Adrenal gland (tissue), 12 donors: Measurements from ENCODE around the gene MATK. TPM values are rescaled to one million over a fixed set of nuclear protein-coding genes. Genes with fewer than 3 reads are reported as not detected.
A peak's percentile ranks its signal among the peaks of the same experiment; 100 is the strongest.

Source experiments
- DNase-seq, 7 donors: peaks; one replicate each; pipeline ENCODE4 v3.0.0-alpha.2; 2019 to 2020
- H3K27ac ChIP-seq, 5 donors: fragments of 200-600 bp; sonication (generic) in 4 of 5; 1 replicate in 3 of 5; 2 replicates in 2 of 5; pipeline versions ENCODE4 v1.5.1 to v1.8.0; 2016 to 2020; ENCODE audit warnings: mild to moderate bottlenecking in 1 of 5
- H3K27me3 ChIP-seq: fragments of 200-600 bp; 2 replicates; pipeline ENCODE4 v1.8.0; 2021
- H3K36me3 ChIP-seq, 2 donors: fragments of 200-600 bp; replicated peaks in 1 of 2; 1 replicate in 1 of 2; 2 replicates in 1 of 2; pipeline versions ENCODE4 v1.5.1 to v1.8.0; 2018 to 2022
- H3K4me1 ChIP-seq, 2 donors: fragments of 200-600 bp; replicated peaks in 1 of 2; 1 replicate in 1 of 2; 2 replicates in 1 of 2; pipeline versions ENCODE4 v1.5.1 to v1.8.0; 2018 to 2021
- H3K4me3 ChIP-seq, 4 donors: fragments of 200-600 bp; sonication (generic) in 3 of 4; one replicate each; pipeline ENCODE4 v1.5.1; 2016 to 2018
- H3K9me3 ChIP-seq, 3 donors: fragments of 200-600 bp; sonication (generic) in 1 of 3; replicated peaks in 1 of 3; 1 replicate in 2 of 3; 2 replicates in 1 of 3; pipeline versions ENCODE4 v1.5.1 to v1.8.0; 2016 to 2021
- CTCF ChIP-seq, 6 experiments: fragments of 450-650 bp in 4 of 6; fragments of 200-600 bp in 2 of 6; sonication (generic) in 1 of 6; IDR thresholded peaks; 1 replicate in 5 of 6; 2 replicates in 1 of 6; pipeline versions ENCODE4 v1.5.1 to v1.8.0; 2016 to 2021; ENCODE audit warnings: antibody characterized with exemption in 6 of 6, mild to moderate bottlenecking in 2 of 6, moderate library complexity in 1 of 6
- POLR2A ChIP-seq, 2 donors: fragments of 450-650 bp; IDR thresholded peaks; one replicate each; pipeline ENCODE4 v1.6.1; 2017; ENCODE audit warnings: antibody characterized with exemption in 2 of 2, mild to moderate bottlenecking in 2 of 2, moderate library complexity in 1 of 2
- WGBS, 4 donors: extraction: QIAGEN DNeasy Blood & Tissue Kit in 2 of 4; methylation state at CpG; one replicate each; pipeline versions ENCODE4 v1.1.5 to v1.1.7; 2013 to 2017; 5-methylcytosine and 5-hydroxymethylcytosine counted together
- intact Hi-C, 2 donors: fragments of 100-400 bp; cut with DNase I; formaldehyde crosslinking; loops; one replicate each; pipeline versions ENCODE4 v1.14.1 to v1.15.0; 2022 to 2023
- polyA plus RNA-seq, 3 donors: library from polyadenylated mRNA; stranded (reverse); fragments of 200-250 nt in 2 of 3; fragments of 350-450 nt in 1 of 3; fragmentation: Illumina TruSeq in 1 of 3; extraction: RNeasy Lipid Tissue Mini Kit (QIAGEN cat#74804) in 1 of 3; gene quantifications; one replicate each; pipeline ENCODE4 v1.2.3, GENCODE V29; 2013 to 2014
- total RNA-seq, 9 donors: library from RNA; depleted of rRNA in 4 of 9; stranded (reverse); fragments of >200 nt in 4 of 9; fragments of 120-200 nt in 1 of 9; fragmentation: NEBNext Ultra II Directional in 1 of 9; extraction: Animal tissue kit (Norgen Biotek cat#: 25700) in 1 of 9; gene quantifications; one replicate each; pipeline versions ENCODE4 v1.1.0 to v1.2.4, GENCODE V29; 2013 to 2023
- donor health status: healthy with polysubstance abuse.
- donor health status: Bipolar disorder and iron deficiency.
- donor health status: DM: yes; HTN: yes; CAD: no.
- donor health status: DM: no; HTN: no; CAD: no.
- donor health status: DM: no; HTN: no; CAD: no.
- donor health status: DM: yes; HTN: yes; CAD: no.

Gene MATK
- total and polyA plus RNA-seq, 12 donors: 0.26 to 20.7 (median 1.4) TPM

DNA sequence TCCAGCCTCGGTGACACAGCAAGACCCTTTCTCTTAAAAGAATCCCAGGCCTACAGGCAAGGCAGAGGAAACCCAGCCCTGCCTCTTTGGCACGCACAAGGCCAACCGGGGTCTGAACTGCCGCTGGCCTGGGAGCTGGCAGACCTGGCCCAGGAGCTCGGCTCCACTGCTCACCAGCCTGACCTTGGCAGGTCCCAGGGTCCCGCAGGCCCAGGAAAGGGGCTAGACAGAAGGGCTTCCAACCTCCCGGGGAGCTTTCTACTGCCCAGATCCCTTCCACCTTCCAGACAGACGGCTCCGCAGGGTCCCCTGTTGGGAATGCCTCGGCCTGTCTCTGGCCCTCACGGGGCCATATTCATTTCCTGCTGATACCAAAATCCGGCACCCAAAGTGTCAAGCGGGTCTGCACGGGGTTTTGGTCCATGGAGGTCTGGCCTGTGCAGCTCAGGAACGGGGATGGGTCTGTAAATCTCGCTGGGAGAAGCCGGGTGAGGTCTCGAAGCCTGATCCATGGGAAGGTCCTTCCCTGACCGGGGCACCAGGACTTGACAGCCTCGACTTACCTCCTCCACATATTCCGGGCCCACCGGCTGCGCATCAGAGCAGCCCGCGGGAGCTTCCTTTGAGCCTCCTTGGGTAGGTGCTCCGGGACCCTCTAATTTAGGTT is 36.6 kb upstream of the MATK start:
- no peaks in the 10 kb centered on the region for H3K36me3 ChIP-seq
- no peaks in the 10 kb centered on the region for H3K9me3 ChIP-seq
- DNase-seq: no peak
- H3K27ac ChIP-seq: no peak overlapping the region
- H3K27me3 ChIP-seq: no peaks in the 10 kb centered on the region
- 74 to 89% (median 81%) methylated on average over 5 to 26 of the region's 26 CpGs for WGBS, 4 donors
- intact Hi-C loops: loop anchor here in 1 of 2 donors (5.0 kb wide), 1 partner anchor 156 kb away; no protein-coding TSS in a partner anchor
- TF ChIP-seq CTCF (IDR thresholded peaks at IDR 0.05) (no peak), POLR2A (IDR thresholded peaks at IDR 0.05) (no peak)
- no peaks in the 10 kb centered on the region for H3K4me1 ChIP-seq
- H3K4me3 ChIP-seq: no peak overlapping the region

- TF ChIP-seq CTCF (IDR thresholded peaks at IDR 0.05): peak; percentile 83 to 98 (median 96)
- TF ChIP-seq POLR2A (IDR thresholded peaks at IDR 0.05): no peak
- intact Hi-C loops: loop anchor here in 1 of 2 donors (5.0 kb wide), 1 partner anchor 155 kb away; no protein-coding TSS in a partner anchor
- DNase-seq: peak; percentile 27 to 77 (median 63)
- no peak overlapping the region for H3K4me3 ChIP-seq
- no peak overlapping the region for H3K27ac ChIP-seq
- H3K27me3 ChIP-seq: no peaks in the 10 kb centered on the region
- H3K36me3 ChIP-seq: no peaks in the 10 kb centered on the region
- WGBS, 4 donors: 13 to 15% (median 13%) methylated on average over 30 to 43 of the region's 43 CpGs
- H3K9me3 ChIP-seq: no peaks in the 10 kb centered on the region
- no peaks in the 10 kb centered on the region for H3K4me1 ChIP-seq
Measured at GRCh38 chr19:3821857-3822364, 35.7 kb upstream of the MATK start.

- Histone ChIP-seq H3K27me3 (no peaks in the 10 kb centered on the region), H3K27ac (no peak overlapping the region), H3K4me1 (no peaks in the 10 kb centered on the region), H3K9me3 (no peaks in the 10 kb centered on the region), H3K36me3 (no peaks in the 10 kb centered on the region), H3K4me3 (no peak overlapping the region)
- TF ChIP-seq POLR2A (IDR thresholded peaks at IDR 0.05) (no peak), CTCF (IDR thresholded peaks at IDR 0.05) (no peak)
- intact Hi-C loops: loop anchor here in 1 of 2 donors (5.0 kb wide), 1 partner anchor 154 kb away; no protein-coding TSS in a partner anchor
- DNase-seq: no peak
- 89 to 95% (median 92%) methylated on average over 13 to 23 of the region's 23 CpGs for WGBS, 4 donors
Measured at GRCh38 chr19:3821156-3821555, 35.0 kb upstream of the MATK start.

DNA sequence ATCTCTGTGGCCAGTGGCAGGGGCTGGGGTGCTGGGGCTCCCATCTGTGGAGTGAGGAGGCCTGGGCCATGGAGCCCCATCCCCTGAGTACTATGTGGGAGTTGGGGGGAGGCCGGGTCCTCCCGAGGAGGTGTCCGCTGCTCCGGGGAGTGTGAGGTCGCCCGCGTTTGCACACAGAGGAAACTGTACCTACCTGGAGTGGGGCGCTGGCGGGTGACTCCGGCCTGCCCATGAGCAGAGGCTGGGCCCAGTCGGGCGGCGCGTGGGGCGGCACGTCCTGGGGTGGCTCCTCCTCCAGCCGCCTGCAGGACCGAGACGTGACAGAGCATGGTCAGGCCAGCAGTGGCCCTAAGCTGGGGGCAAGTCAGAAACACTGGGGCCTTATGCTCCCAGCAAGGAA is 33.8 kb upstream of the MATK start:
- Histone ChIP-seq H3K36me3 (no peaks in the 10 kb centered on the region), H3K27me3 (no peaks in the 10 kb centered on the region), H3K4me3 (no peak overlapping the region), H3K9me3 (no peaks in the 10 kb centered on the region), H3K27ac (no peak overlapping the region), H3K4me1 (no peaks in the 10 kb centered on the region)
- intact Hi-C loops: loop anchor here in 1 of 2 donors (5.0 kb wide), 1 partner anchor 153 kb away; no protein-coding TSS in a partner anchor
- TF ChIP-seq CTCF (IDR thresholded peaks at IDR 0.05) (no peak), POLR2A (IDR thresholded peaks at IDR 0.05) (no peak)
- DNase-seq: no peak
- WGBS, 4 donors: 87 to 98% (median 92%) methylated on average over 9 to 19 of the region's 19 CpGs; no CpG with 5 or more reads in 1 of the 4 donors
